OCI-LY7 (cell line): ENCODE measurements around the gene GMEB2.

ENCODE experiments used
- CTCF ChIP-seq: fragments of 200-600 bp; sonication (generic); conservative IDR thresholded peaks from 2 replicates; pipeline ENCODE4 v1.5.1; 2014; ENCODE audit warnings: mild to moderate bottlenecking, antibody characterized with exemption, low read length, moderate library complexity, mixed read lengths
- EZH2phosphoT487 ChIP-seq: fragments of 200-600 bp; sonication (generic); IDR thresholded peaks from 2 replicates; pipeline ENCODE4 v1.6.1; 2018; ENCODE audit warnings: low read depth, borderline replicate concordance, mild to moderate bottlenecking, mixed run types, antibody characterized with exemption, low read length, moderate library complexity, mixed read lengths

- TF ChIP-seq CTCF (no peak), EZH2phosphoT487 (no peak)
These were observed 61.1 kb downstream of the GMEB2 start for GRCh38 chr20:63565699-63566335.
